ENCODE results near the gene SH2D3C.

Gene SH2D3C

GRCh38 chr9:127710204-127710783 lies 68.2 kb downstream of the SH2D3C start:
- no peaks in the 10 kb centered on the region for H3K36me3 ChIP-seq (ENCODE audit: insufficient read depth, low read length)
- no peaks in the 10 kb centered on the region; the same call in 1 of the 2 replicates for H3K4me1 ChIP-seq (ENCODE audit: insufficient read depth, low read length)

GRCh38 chr9:127708952-127709587 lies 69.4 kb downstream of the SH2D3C start:
- Histone ChIP-seq H3K9me3 (ENCODE audit: control insufficient read depth, insufficient read depth, low read length) (no peaks in the 10 kb centered on the region), H3K9ac (ENCODE audit: low read depth, low read length) (no peak overlapping the region), H3K4me1 (ENCODE audit: insufficient read depth, low read length) (no peaks in the 10 kb centered on the region; the same call in 1 of the 2 replicates), H3K36me3 (ENCODE audit: insufficient read depth, low read length) (no peaks in the 10 kb centered on the region)

More at GRCh38 chr9:127710204-127710783, 68.2 kb downstream of the SH2D3C start:
- Histone ChIP-seq H3K9ac (ENCODE audit: low read depth, low read length) (no peak overlapping the region), H3K9me3 (ENCODE audit: control insufficient read depth, insufficient read depth, low read length) (no peaks in the 10 kb centered on the region)

GRCh38 chr9:127707766-127708165 lies 70.7 kb downstream of the SH2D3C start:
- no peaks in the 10 kb centered on the region for H3K36me3 ChIP-seq (ENCODE audit: insufficient read depth, low read length)
- H3K4me1 ChIP-seq (ENCODE audit: insufficient read depth, low read length): no peaks in the 10 kb centered on the region; the same call in 1 of the 2 replicates
- H3K9ac ChIP-seq (ENCODE audit: low read depth, low read length): no peak overlapping the region
- H3K9me3 ChIP-seq (ENCODE audit: control insufficient read depth, insufficient read depth, low read length): no peaks in the 10 kb centered on the region

GRCh38 chr9:127706836-127707241 lies 71.6 kb downstream of the SH2D3C start, which contains the start of gene CFAP157:
CFAP157 (plus strand) TSS chr9:127706988; CDS start chr9:127707032, 44 bp downstream.
- no peaks in the 10 kb centered on the region for H3K36me3 ChIP-seq (ENCODE audit: insufficient read depth, low read length)
- H3K4me1 ChIP-seq (ENCODE audit: insufficient read depth, low read length): no peaks in the 10 kb centered on the region; the same call in 1 of the 2 replicates
- H3K9ac ChIP-seq (ENCODE audit: low read depth, low read length): no peak within 1 kb of the TSS
- H3K9me3 ChIP-seq (ENCODE audit: control insufficient read depth, insufficient read depth, low read length): no peaks in the 10 kb centered on the region

- Histone ChIP-seq H3K9me3 (ENCODE audit: control insufficient read depth, insufficient read depth, low read length) (no peaks in the 10 kb centered on the region), H3K36me3 (ENCODE audit: insufficient read depth, low read length) (no peaks in the 10 kb centered on the region), H3K9ac (ENCODE audit: low read depth, low read length) (no peak overlapping the region), H3K4me1 (ENCODE audit: insufficient read depth, low read length) (no peaks in the 10 kb centered on the region; the same call in 1 of the 2 replicates)
Measured at GRCh38 chr9:127705577-127706379, 72.7 kb downstream of the SH2D3C start.

- no peaks in the 10 kb centered on the region; the same call in 1 of the 2 replicates for H3K4me1 ChIP-seq (ENCODE audit: insufficient read depth, low read length)
Measured at GRCh38 chr9:127703289-127703946, 75.0 kb downstream of the SH2D3C start.

GRCh38 chr9:127700594-127701255 lies 77.7 kb downstream of the SH2D3C start:
- H3K9ac ChIP-seq (ENCODE audit: low read depth, low read length): no peak overlapping the region
- no peaks in the 10 kb centered on the region; the same call in 1 of the 2 replicates for H3K4me1 ChIP-seq (ENCODE audit: insufficient read depth, low read length)
- H3K9me3 ChIP-seq (ENCODE audit: control insufficient read depth, insufficient read depth, low read length): no peaks in the 10 kb centered on the region
- H3K36me3 ChIP-seq (ENCODE audit: insufficient read depth, low read length): no peaks in the 10 kb centered on the region

More at GRCh38 chr9:127703289-127703946, 75.0 kb downstream of the SH2D3C start:
- Histone ChIP-seq H3K9ac (ENCODE audit: low read depth, low read length) (no peak overlapping the region), H3K36me3 (ENCODE audit: insufficient read depth, low read length) (no peaks in the 10 kb centered on the region), H3K9me3 (ENCODE audit: control insufficient read depth, insufficient read depth, low read length) (no peaks in the 10 kb centered on the region)

- Histone ChIP-seq H3K36me3 (ENCODE audit: insufficient read depth, low read length) (no peaks in the 10 kb centered on the region), H3K9me3 (ENCODE audit: control insufficient read depth, insufficient read depth, low read length) (no peaks in the 10 kb centered on the region), H3K4me1 (ENCODE audit: insufficient read depth, low read length) (no peaks in the 10 kb centered on the region; the same call in 1 of the 2 replicates), H3K9ac (ENCODE audit: low read depth, low read length) (no peak overlapping the region)
Measured at GRCh38 chr9:127700140-127700539, 78.3 kb downstream of the SH2D3C start.

GRCh38 chr9:127698985-127699670 lies 79.3 kb downstream of the SH2D3C start:
- H3K9me3 ChIP-seq (ENCODE audit: control insufficient read depth, insufficient read depth, low read length): no peaks in the 10 kb centered on the region
- no peaks in the 10 kb centered on the region for H3K36me3 ChIP-seq (ENCODE audit: insufficient read depth, low read length)
- peak overlapping the region; percentile 45; the same call in 1 of the 2 replicates for H3K9ac ChIP-seq (ENCODE audit: low read depth, low read length)
- no peaks in the 10 kb centered on the region; the same call in 1 of the 2 replicates for H3K4me1 ChIP-seq (ENCODE audit: insufficient read depth, low read length)

- Histone ChIP-seq H3K4me1 (ENCODE audit: insufficient read depth, low read length) (no peaks in the 10 kb centered on the region; the same call in 1 of the 2 replicates), H3K9ac (ENCODE audit: low read depth, low read length) (peak overlapping the region; percentile 45; the same call in 1 of the 2 replicates), H3K9me3 (ENCODE audit: control insufficient read depth, insufficient read depth, low read length) (no peaks in the 10 kb centered on the region), H3K36me3 (ENCODE audit: insufficient read depth, low read length) (no peaks in the 10 kb centered on the region)
Measured at GRCh38 chr9:127698386-127698785, 80.1 kb downstream of the SH2D3C start.

GRCh38 chr9:127697575-127697974 lies 80.9 kb downstream of the SH2D3C start:
- Histone ChIP-seq H3K9ac (ENCODE audit: low read depth, low read length) (no peak overlapping the region), H3K9me3 (ENCODE audit: control insufficient read depth, insufficient read depth, low read length) (no peaks in the 10 kb centered on the region), H3K4me1 (ENCODE audit: insufficient read depth, low read length) (no peaks in the 10 kb centered on the region; the same call in 1 of the 2 replicates), H3K36me3 (ENCODE audit: insufficient read depth, low read length) (no peaks in the 10 kb centered on the region)

GRCh38 chr9:127694890-127695720 lies 83.4 kb downstream of the SH2D3C start:
- Histone ChIP-seq H3K9ac (ENCODE audit: low read depth, low read length) (no peak overlapping the region), H3K9me3 (ENCODE audit: control insufficient read depth, insufficient read depth, low read length) (no peaks in the 10 kb centered on the region), H3K36me3 (ENCODE audit: insufficient read depth, low read length) (peaks cover 3% of the 10 kb centered on the region; the same call in 1 of the 2 replicates), H3K4me1 (ENCODE audit: insufficient read depth, low read length) (no peaks in the 10 kb centered on the region; the same call in 1 of the 2 replicates)
